HepG2 (cell line): Measurements from ENCODE around the gene EAF1. TPM values are rescaled to one million over a fixed set of nuclear protein-coding genes. Genes with fewer than 3 reads are reported as not detected.

Experiments
- ATAC-seq: fragments of 200-7000 bp; cut with Tn5 transposase; 3 replicates; pipeline ENCODE4 v1.9.1; 2020; ENCODE audit warnings: mild to moderate bottlenecking, moderate library complexity
- BruUV-seq: library from RNA; stranded (reverse); fragments of 400-500 nt; replicated peaks from 2 replicates; lab custom pipeline; 2021; lab: Mats Ljungman, UMichigan
- CTCF ChIA-PET: fragments of 300-600 bp; formaldehyde crosslinking; extraction: SDS; loops from one replicate; lab custom pipeline; 2021; ENCODE audit warnings: low total read pairs, inconsistent platforms, low intra/inter-chr PET ratio; lab: Yijun Ruan, JAX
- POLR2A ChIA-PET: fragments of 350-600 bp; sonication (Branson Sonifier 250); formaldehyde crosslinking; loops from one replicate; lab custom pipeline; 2020; ENCODE audit warnings: antibody characterized with exemption, inconsistent platforms; lab: Yijun Ruan, JAX
- DNase-seq: peaks from one replicate; pipeline ENCODE4 v3.0.0-alpha.2; 2015; ENCODE audit warnings: low spot score
- FAIRE-seq: peaks from 3 replicates; lab custom pipeline; 2011; peaks lifted over from hg19 to GRCh38; lab: Jason Lieb, UNC
- H2AFZ ChIP-seq: one replicate; pipeline ENCODE4 v1.6.1; 2011; ENCODE audit warnings: low read length, inconsistent platforms
- H3K27ac ChIP-seq: fragments of 300-600 bp; 3 replicates; pipeline ENCODE4 v1.8.0; 2011; ENCODE audit warnings: mixed run types, mild to moderate bottlenecking, mixed read lengths, low read length, inconsistent platforms; ENCODE audit not compliant: insufficient read depth; ENCODE audit errors: extremely low read length
- H3K27me3 ChIP-seq, 2 experiments: fragments of 200-600 bp in 1 of 2; 2 replicates in 1 of 2; 3 replicates in 1 of 2; pipeline versions ENCODE4 v1.6.0 to v1.8.0; 2011; ENCODE audit warnings: low read length in 2 of 2, mild to moderate bottlenecking in 2 of 2, moderate library complexity in 2 of 2, inconsistent platforms in 1 of 2; ENCODE audit not compliant: insufficient read depth in 2 of 2, control insufficient read depth in 1 of 2
- H3K36me3 ChIP-seq, 2 experiments: fragments of 200-600 bp in 1 of 2; replicated peaks in 1 of 2; 2 replicates in 1 of 2; 3 replicates in 1 of 2; pipeline versions ENCODE4 v1.5.1 to v1.8.0; 2011; ENCODE audit warnings: low read length in 2 of 2, inconsistent platforms in 1 of 2; ENCODE audit not compliant: insufficient read depth in 2 of 2, control insufficient read depth in 1 of 2
- H3K4me1 ChIP-seq: 2 replicates; pipeline ENCODE4 v1.5.1; 2012; ENCODE audit warnings: low read length, inconsistent platforms; ENCODE audit not compliant: insufficient read depth
- H3K4me2 ChIP-seq: 2 replicates; pipeline ENCODE4 v1.6.0; 2011; ENCODE audit warnings: low read depth, low read length, inconsistent platforms
- H3K4me3 ChIP-seq, 3 experiments: fragments of 200-600 bp in 1 of 3; sonication (generic), shearing (Covaris generic) in 1 of 3; replicated peaks in 1 of 3; 2 replicates each; pipeline ENCODE4 v1.5.1; 2011 to 2016; ENCODE audit warnings: low read length in 3 of 3, inconsistent platforms in 2 of 3, low read depth in 2 of 3, mild to moderate bottlenecking in 2 of 3, control low read depth in 1 of 3, mixed read lengths in 1 of 3; ENCODE audit not compliant: insufficient read depth in 1 of 3
- H3K79me2 ChIP-seq: one replicate; pipeline ENCODE4 v1.6.1; 2011; ENCODE audit warnings: low read length, inconsistent platforms; ENCODE audit not compliant: insufficient read depth
- H3K9ac ChIP-seq: 2 replicates; pipeline ENCODE4 v1.6.0; 2011; ENCODE audit warnings: mild to moderate bottlenecking, low read depth, low read length, inconsistent platforms; ENCODE audit not compliant: insufficient read depth
- H3K9me3 ChIP-seq: 2 replicates; pipeline ENCODE4 v1.5.1; 2012; ENCODE audit warnings: mild to moderate bottlenecking, low read length
- H4K20me1 ChIP-seq: 2 replicates; pipeline ENCODE4 v1.6.0; 2011; ENCODE audit warnings: inconsistent platforms, mild to moderate bottlenecking, low read length, moderate library complexity; ENCODE audit not compliant: insufficient read depth
- FOXA1 ChIP-seq, 2 experiments: fragments of 450-650 bp in 1 of 2; sonication (generic) in 1 of 2; formaldehyde crosslinking in 1 of 2; IDR thresholded peaks; 2 replicates each; pipeline versions ENCODE4 v1.4.0 to v1.6.1; 2016 to 2020; ENCODE audit warnings: missing genetic modification reagents in 1 of 2
- IKZF1 ChIP-seq: fragments of 450-650 bp; IDR thresholded peaks from 2 replicates; pipeline ENCODE4 v1.7.1; 2016
- MBD4 ChIP-seq: IDR thresholded peaks from 2 replicates; pipeline ENCODE4 v1.6.1; 2012; ENCODE audit warnings: low read length, inconsistent platforms, borderline replicate concordance
- MIXL1 ChIP-seq: IDR thresholded peaks from 2 replicates; pipeline ENCODE4 v1.6.1; 2016
- PRMT3 ChIP-seq: sonication (generic); formaldehyde crosslinking; IDR thresholded peaks from 2 replicates; pipeline ENCODE4 v1.8.1; 2022; ENCODE audit warnings: low read depth, mild to moderate bottlenecking, moderate library complexity, missing genetic modification reagents, borderline replicate concordance
- SAP130 ChIP-seq: IDR thresholded peaks from 2 replicates; pipeline ENCODE4 v1.6.1; 2016; ENCODE audit warnings: low read depth
- SETDB1 ChIP-seq: sonication (generic); formaldehyde crosslinking; IDR thresholded peaks from 2 replicates; pipeline ENCODE4 v1.5.1; 2020; ENCODE audit warnings: missing genetic modification reagents, mild to moderate bottlenecking, borderline replicate concordance
- SNRNP70 ChIP-seq: fragments of 200-400 bp; formaldehyde crosslinking; IDR thresholded peaks from 2 replicates; pipeline ENCODE4 v1.6.1; 2017; ENCODE audit warnings: mild to moderate bottlenecking, low read depth, low read length, moderate library complexity
- ZFP90 ChIP-seq: sonication (generic); formaldehyde crosslinking; IDR thresholded peaks from 2 replicates; pipeline ENCODE4 v1.8.0; 2022; ENCODE audit warnings: missing genetic modification reagents, mild to moderate bottlenecking, inconsistent platforms, borderline replicate concordance
- ZMYM3 ChIP-seq: sonication (generic); formaldehyde crosslinking; IDR thresholded peaks from 2 replicates; pipeline ENCODE4 v1.5.1; 2020; ENCODE audit warnings: mild to moderate bottlenecking, missing genetic modification reagents
- ZNF629 ChIP-seq: sonication (generic); formaldehyde crosslinking; conservative IDR thresholded peaks from 2 replicates; pipeline ENCODE4 v1.5.0; 2020; ENCODE audit warnings: missing genetic modification reagents
- ZNF660 ChIP-seq: sonication (generic); formaldehyde crosslinking; IDR thresholded peaks from 2 replicates; pipeline ENCODE4 v1.5.1; 2020; ENCODE audit warnings: mild to moderate bottlenecking, low read depth, missing genetic modification reagents, borderline replicate concordance
- WGBS: methylation state at CpG from one replicate; pipeline ENCODE4 v1.1.6; 2017; ENCODE audit warnings: low lambda C conversion rate; 5-methylcytosine and 5-hydroxymethylcytosine counted together
- in situ Hi-C: cut with HindIII; loops from 2 replicates; pipeline ENCODE4 v1.10.0; 2017; ENCODE audit warnings: low pct_unique_long_range_greater_than_20kb; ENCODE audit not compliant: extremely low pct_ligation_motif_present
- intact Hi-C: fragments of 100-400 bp; cut with micrococcal nuclease; formaldehyde crosslinking; loops from one replicate; pipeline ENCODE4 v1.10.0; 2022; ENCODE audit not compliant: unreplicated experiment
- polyA plus RNA-seq, 8 experiments: library from polyadenylated mRNA; depleted of rRNA in 3 of 8; stranded (reverse) in 7 of 8; unstranded in 1 of 8; fragments of >200 nt; fragmentation: Illumina TruSeq in 4 of 8; extraction: Trizol in 4 of 8; gene quantifications; 2 replicates each; pipeline versions ENCODE4 v1.2.1 to v1.2.3, GENCODE V29; 2011 to 2016; ENCODE audit warnings: low read depth in 4 of 8, missing spikeins in 1 of 8, mixed read lengths in 1 of 8; ENCODE audit not compliant: insufficient read depth in 1 of 8
- total RNA-seq, 5 experiments: library from RNA; depleted of rRNA; stranded (reverse); fragments of >200 nt; fragmentation: Illumina TruSeq; extraction: Trizol; gene quantifications; 2 replicates each; pipeline ENCODE4 v1.2.3, GENCODE V29; 2016; ENCODE audit warnings: low read depth in 1 of 5
- TF ChIP-seq, protein P1 (sequence below): sonication (generic); formaldehyde crosslinking; IDR thresholded peaks from 2 replicates; pipeline ENCODE4 v1.9.0; 2022; ENCODE audit warnings: missing genetic modification reagents, mild to moderate bottlenecking, borderline replicate concordance
- TF ChIP-seq, protein P2 (sequence below): sonication (generic); formaldehyde crosslinking; IDR thresholded peaks from 2 replicates; pipeline ENCODE4 v1.8.1; 2022; ENCODE audit warnings: mild to moderate bottlenecking, missing genetic modification reagents
- TF ChIP-seq, protein P3 (sequence below): sonication (generic); formaldehyde crosslinking; IDR thresholded peaks from 2 replicates; pipeline ENCODE4 v1.4.0; 2020; ENCODE audit warnings: missing genetic modification reagents

Gene EAF1
- total and polyA plus RNA-seq, 2 of the 13 experiments (the other 11 are each of a cell fraction or from before 2014, with no cell fraction given): 8.1 to 30.0 TPM

DNA sequence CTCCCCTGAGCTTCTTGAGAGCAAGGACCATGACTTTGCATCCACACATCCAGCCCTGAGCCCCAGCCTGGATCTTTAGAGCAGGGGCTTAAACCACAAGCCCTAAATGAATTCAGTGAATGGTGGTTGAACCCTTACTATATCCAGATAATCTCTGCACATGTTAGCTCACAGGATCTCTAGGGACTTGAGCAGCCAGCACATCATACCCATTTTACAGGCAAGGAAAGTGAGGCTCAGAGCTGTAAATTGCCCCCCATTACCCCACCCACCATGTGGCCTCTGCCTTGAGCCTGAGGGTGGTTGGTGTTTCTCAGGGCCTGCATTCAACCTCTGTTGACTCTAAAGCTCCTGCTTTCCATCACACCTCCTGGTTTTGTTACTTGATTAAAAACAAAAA is 27.6 kb downstream of the EAF1 start:
- TF ChIP-seq SETDB1 (no peak), ZNF660 (no peak), ZNF629 (peak; percentile 72)
- no peak for ATAC-seq
- CTCF ChIA-PET: no interaction called here
- Histone ChIP-seq H3K4me1 (peaks cover 7% of the 10 kb centered on the region), H3K4me3 (no peak overlapping the region), H4K20me1 (no peaks in the 10 kb centered on the region), H3K9ac (no peak overlapping the region), H3K27ac (no peak overlapping the region), H3K27me3 (no peaks in the 10 kb centered on the region), H3K9me3 (no peaks in the 10 kb centered on the region), H3K79me2 (no peaks in the 10 kb centered on the region), H3K36me3 (no peaks in the 10 kb centered on the region), H2AFZ (no peak overlapping the region), H3K4me2 (no peak overlapping the region)
- no peak for FAIRE-seq
- BruUV-seq: no TSS peak
- in situ Hi-C loops: no loop called here
- POLR2A ChIA-PET: no interaction called here
- intact Hi-C loops: no loop called here
- DNase-seq: no peak

DNA sequence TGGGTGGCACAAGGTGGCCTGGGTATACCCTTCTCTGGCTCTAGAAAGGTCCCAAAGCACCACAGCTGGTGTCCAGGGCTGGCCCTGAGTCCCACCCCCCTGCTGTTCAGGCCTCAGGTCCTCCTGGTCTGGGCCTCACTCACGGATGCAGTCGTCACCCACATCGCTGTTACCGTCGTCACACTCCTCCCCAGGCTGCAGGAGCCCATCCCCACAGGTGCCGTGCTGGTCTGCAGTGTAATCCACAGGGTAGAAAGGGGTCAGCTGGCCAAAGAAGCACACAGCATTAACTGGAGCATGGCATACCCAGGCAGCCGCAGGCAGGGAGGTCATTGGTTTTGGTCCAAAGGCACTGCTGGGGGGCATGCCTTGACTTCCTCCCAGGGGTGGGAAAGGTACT is 28.4 kb downstream of the EAF1 start:
- Histone ChIP-seq H3K36me3 (no peaks in the 10 kb centered on the region), H3K4me3 (no peak overlapping the region), H4K20me1 (no peaks in the 10 kb centered on the region), H3K27ac (no peak overlapping the region), H3K79me2 (no peaks in the 10 kb centered on the region), H3K27me3 (no peaks in the 10 kb centered on the region), H3K9ac (no peak overlapping the region), H3K4me2 (no peak overlapping the region), H3K4me1 (peaks cover 7% of the 10 kb centered on the region), H3K9me3 (no peaks in the 10 kb centered on the region), H2AFZ (no peak overlapping the region)
- intact Hi-C loops: no loop called here
- FAIRE-seq: no peak
- WGBS: 66% methylated on average over 6 of the region's 7 CpGs
- no peak for ATAC-seq
- CTCF ChIA-PET: no interaction called here
- in situ Hi-C loops: no loop called here
- TF ChIP-seq ZMYM3 (CRISPR knock-in tag) (no peak), SAP130 (no peak), SNRNP70 (no peak), MBD4 (no peak), IKZF1 (no peak), FOXA1 (IDR thresholded peaks at IDR 0.05) (no peak), FOXA1 (CRISPR knock-in tag; IDR thresholded peaks at IDR 0.05) (no peak), MIXL1 (CRISPR knock-in tag) (no peak), PRMT3 (CRISPR knock-in tag) (no peak), ZFP90 (CRISPR knock-in tag) (no peak)
- TF ChIP-seq, protein P1, sequence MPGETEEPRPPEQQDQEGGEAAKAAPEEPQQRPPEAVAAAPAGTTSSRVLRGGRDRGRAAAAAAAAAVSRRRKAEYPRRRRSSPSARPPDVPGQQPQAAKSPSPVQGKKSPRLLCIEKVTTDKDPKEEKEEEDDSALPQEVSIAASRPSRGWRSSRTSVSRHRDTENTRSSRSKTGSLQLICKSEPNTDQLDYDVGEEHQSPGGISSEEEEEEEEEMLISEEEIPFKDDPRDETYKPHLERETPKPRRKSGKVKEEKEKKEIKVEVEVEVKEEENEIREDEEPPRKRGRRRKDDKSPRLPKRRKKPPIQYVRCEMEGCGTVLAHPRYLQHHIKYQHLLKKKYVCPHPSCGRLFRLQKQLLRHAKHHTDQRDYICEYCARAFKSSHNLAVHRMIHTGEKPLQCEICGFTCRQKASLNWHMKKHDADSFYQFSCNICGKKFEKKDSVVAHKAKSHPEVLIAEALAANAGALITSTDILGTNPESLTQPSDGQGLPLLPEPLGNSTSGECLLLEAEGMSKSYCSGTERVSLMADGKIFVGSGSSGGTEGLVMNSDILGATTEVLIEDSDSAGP (CRISPR knock-in tag): no peak
- TF ChIP-seq, protein P2, sequence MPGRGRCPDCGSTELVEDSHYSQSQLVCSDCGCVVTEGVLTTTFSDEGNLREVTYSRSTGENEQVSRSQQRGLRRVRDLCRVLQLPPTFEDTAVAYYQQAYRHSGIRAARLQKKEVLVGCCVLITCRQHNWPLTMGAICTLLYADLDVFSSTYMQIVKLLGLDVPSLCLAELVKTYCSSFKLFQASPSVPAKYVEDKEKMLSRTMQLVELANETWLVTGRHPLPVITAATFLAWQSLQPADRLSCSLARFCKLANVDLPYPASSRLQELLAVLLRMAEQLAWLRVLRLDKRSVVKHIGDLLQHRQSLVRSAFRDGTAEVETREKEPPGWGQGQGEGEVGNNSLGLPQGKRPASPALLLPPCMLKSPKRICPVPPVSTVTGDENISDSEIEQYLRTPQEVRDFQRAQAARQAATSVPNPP (CRISPR knock-in tag): no peak
- TF ChIP-seq, protein P3, sequence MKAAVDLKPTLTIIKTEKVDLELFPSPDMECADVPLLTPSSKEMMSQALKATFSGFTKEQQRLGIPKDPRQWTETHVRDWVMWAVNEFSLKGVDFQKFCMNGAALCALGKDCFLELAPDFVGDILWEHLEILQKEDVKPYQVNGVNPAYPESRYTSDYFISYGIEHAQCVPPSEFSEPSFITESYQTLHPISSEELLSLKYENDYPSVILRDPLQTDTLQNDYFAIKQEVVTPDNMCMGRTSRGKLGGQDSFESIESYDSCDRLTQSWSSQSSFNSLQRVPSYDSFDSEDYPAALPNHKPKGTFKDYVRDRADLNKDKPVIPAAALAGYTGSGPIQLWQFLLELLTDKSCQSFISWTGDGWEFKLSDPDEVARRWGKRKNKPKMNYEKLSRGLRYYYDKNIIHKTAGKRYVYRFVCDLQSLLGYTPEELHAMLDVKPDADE: no peak
- POLR2A ChIA-PET: no interaction called here
- BruUV-seq: no TSS peak
- no peak for DNase-seq
